SU-DHL-6 (cell line): Measurements from ENCODE around the gene BIRC3.

Experiments used
- CTCF ChIP-seq: fragments of 200-600 bp; sonication (generic); IDR thresholded peaks from one replicate; pipeline ENCODE4 v1.5.1; 2017; ENCODE audit warnings: antibody characterized with exemption, mild to moderate bottlenecking, low read length, moderate library complexity; ENCODE audit not compliant: insufficient read depth, poor library complexity, severe bottlenecking
- EZH2phosphoT487 ChIP-seq: fragments of 200-600 bp; sonication (generic), shearing (Covaris generic); conservative IDR thresholded peaks from 2 replicates; pipeline ENCODE4 v1.6.1; 2018; ENCODE audit warnings: mild to moderate bottlenecking, antibody characterized with exemption, low read length, moderate library complexity, mixed read lengths

- TF ChIP-seq CTCF = no peak
- no peak for TF ChIP-seq EZH2phosphoT487
These were observed 26.5 kb downstream of the BIRC3 start for GRCh38 chr11:102343809-102344208.
